Trophoblast cell (in vitro differentiated cells and primary cell): ENCODE measurements around the gene PCDHA13.

Source experiments
- DNase-seq, 2 donors: peaks; one replicate each; pipeline ENCODE4 v3.0.0-alpha.2; 2016
- H2AFZ ChIP-seq: 2 replicates; pipeline ENCODE4 v1.6.1; 2013; ENCODE audit warnings: low read length, moderate library complexity, mild to moderate bottlenecking; ENCODE audit not compliant: insufficient read depth, poor library complexity
- H2AK5ac ChIP-seq: 2 replicates; pipeline ENCODE4 v1.6.1; 2013; ENCODE audit warnings: mild to moderate bottlenecking, low read length
- H2BK120ac ChIP-seq: 2 replicates; pipeline ENCODE4 v1.6.1; 2013; ENCODE audit warnings: low read length, mild to moderate bottlenecking, moderate library complexity; ENCODE audit not compliant: insufficient read depth, poor library complexity
- H2BK12ac ChIP-seq: 2 replicates; pipeline ENCODE4 v1.6.1; 2013; ENCODE audit warnings: mild to moderate bottlenecking, low read length, moderate library complexity
- H2BK5ac ChIP-seq: 2 replicates; pipeline ENCODE4 v1.6.1; 2013; ENCODE audit warnings: low read length, low read depth, moderate library complexity, mild to moderate bottlenecking; ENCODE audit not compliant: poor library complexity
- H3K14ac ChIP-seq: 2 replicates; pipeline ENCODE4 v1.6.1; 2013; ENCODE audit warnings: mild to moderate bottlenecking, low read length
- H3K18ac ChIP-seq: 2 replicates; pipeline ENCODE4 v1.6.1; 2013; ENCODE audit warnings: mild to moderate bottlenecking, low read length
- H3K23ac ChIP-seq: 2 replicates; pipeline ENCODE4 v1.6.1; 2013; ENCODE audit warnings: low read length
- H3K27ac ChIP-seq: 2 replicates; pipeline ENCODE4 v1.5.1; 2013; ENCODE audit warnings: low read depth, mild to moderate bottlenecking, inconsistent platforms, low read length, moderate library complexity
- H3K27me3 ChIP-seq: 2 replicates; pipeline ENCODE4 v1.6.1; 2013; ENCODE audit warnings: inconsistent platforms, mild to moderate bottlenecking, low read length, moderate library complexity; ENCODE audit not compliant: insufficient read depth
- H3K36me3 ChIP-seq, 2 experiments: 1 replicate in 1 of 2; 2 replicates in 1 of 2; pipeline ENCODE4 v1.6.1; 2013; ENCODE audit warnings: low read length in 2 of 2, mild to moderate bottlenecking in 2 of 2, moderate library complexity in 1 of 2; ENCODE audit not compliant: insufficient read depth in 2 of 2, control insufficient read depth in 1 of 2
- H3K4ac ChIP-seq: 2 replicates; pipeline ENCODE4 v1.6.1; 2013; ENCODE audit warnings: low read depth, mild to moderate bottlenecking, low read length, moderate library complexity
- H3K4me1 ChIP-seq, 2 experiments: 1 replicate in 1 of 2; 2 replicates in 1 of 2; pipeline ENCODE4 v1.6.1; 2013; ENCODE audit warnings: low read length in 2 of 2, mild to moderate bottlenecking in 2 of 2, moderate library complexity in 1 of 2; ENCODE audit not compliant: insufficient read depth in 2 of 2, control insufficient read depth in 1 of 2
- H3K4me2 ChIP-seq: 2 replicates; pipeline ENCODE4 v1.6.1; 2013; ENCODE audit warnings: inconsistent platforms, mild to moderate bottlenecking, low read length, moderate library complexity
- H3K4me3 ChIP-seq: 2 replicates; pipeline ENCODE4 v1.5.1; 2013; ENCODE audit warnings: mild to moderate bottlenecking, low read depth, low read length, inconsistent platforms
- H3K79me1 ChIP-seq: one replicate; pipeline ENCODE4 v1.6.1; 2013; ENCODE audit warnings: low read length
- H3K79me2 ChIP-seq: 2 replicates; pipeline ENCODE4 v1.6.1; 2013; ENCODE audit warnings: low read length, mild to moderate bottlenecking; ENCODE audit not compliant: control insufficient read depth, insufficient read depth, poor library complexity
- H3K9ac ChIP-seq: 2 replicates; pipeline ENCODE4 v1.6.1; 2013; ENCODE audit warnings: mild to moderate bottlenecking, low read length
- H3K9me3 ChIP-seq: 2 replicates; pipeline ENCODE4 v1.6.1; 2013; ENCODE audit warnings: low read depth, mild to moderate bottlenecking, control low read depth, inconsistent platforms, low read length; ENCODE audit not compliant: insufficient read depth
- H4K12ac ChIP-seq: 2 replicates; pipeline ENCODE4 v1.6.1; 2013; ENCODE audit warnings: low read depth, mild to moderate bottlenecking, low read length, moderate library complexity
- H4K8ac ChIP-seq: 2 replicates; pipeline ENCODE4 v1.6.1; 2013; ENCODE audit warnings: low read depth, mild to moderate bottlenecking, low read length, moderate library complexity
- H4K91ac ChIP-seq: one replicate; pipeline ENCODE4 v1.6.1; 2013; ENCODE audit warnings: low read depth, mild to moderate bottlenecking, low read length, moderate library complexity
- WGBS: extraction: QIAGEN DNeasy Blood & Tissue Kit; methylation state at CpG from one replicate; pipeline ENCODE4 v1.1.7; 2013; ENCODE audit warnings: missing lambda C conversion rate; ENCODE audit not compliant: insufficient read length, insufficient coverage; ENCODE audit errors: extremely low coverage; 5-methylcytosine and 5-hydroxymethylcytosine counted together

Gene PCDHA13

GRCh38 chr5:140857177-140857986 is 24.5 kb upstream of the PCDHA13 start:
- Histone ChIP-seq H4K12ac (no peak overlapping the region), H3K23ac (no peak overlapping the region), H3K4ac (no peak overlapping the region), H3K36me3 (peaks cover under 1 to 8% of the 10 kb centered on the region in 2 experiments), H3K27me3 (no peaks in the 10 kb centered on the region), H2BK5ac (no peak overlapping the region), H4K8ac (no peak overlapping the region), H3K18ac (no peak overlapping the region), H3K4me3 (peak overlapping the region; percentile 26), H2BK120ac (no peak overlapping the region), H3K79me1 (peaks cover 2% of the 10 kb centered on the region), H3K27ac (no peak overlapping the region), H3K9ac (no peak overlapping the region), H3K79me2 (no peaks in the 10 kb centered on the region), H3K14ac (no peak overlapping the region), H4K91ac (no peak overlapping the region), H2BK12ac (no peak overlapping the region), H3K4me2 (no peak overlapping the region), H3K4me1 (no peaks in the 10 kb centered on the region), H2AK5ac (no peak overlapping the region), H3K9me3 (peaks cover 9% of the 10 kb centered on the region), H2AFZ (no peak overlapping the region)
- DNase-seq, result no peak
- no CpG with 5 or more reads among the region's 94 CpGs for WGBS

- no peak overlapping the region for H2BK5ac ChIP-seq
- H4K12ac ChIP-seq, result no peak overlapping the region
- no peaks in the 10 kb centered on the region for H3K27me3 ChIP-seq
- peaks cover 14% of the 10 kb centered on the region for H3K9me3 ChIP-seq
- no peak overlapping the region for H3K14ac ChIP-seq
- H3K79me2 ChIP-seq, result no peaks in the 10 kb centered on the region
- DNase-seq, result no peak
- H2BK12ac ChIP-seq, result no peak overlapping the region
- no peak overlapping the region for H2AK5ac ChIP-seq
- H2BK120ac ChIP-seq, result no peak overlapping the region
- H3K4me2 ChIP-seq, result no peak overlapping the region
- H3K79me1 ChIP-seq, result peaks cover 2% of the 10 kb centered on the region
- no peak overlapping the region for H4K8ac ChIP-seq
- no peak overlapping the region for H4K91ac ChIP-seq
- H3K4me3 ChIP-seq, result no peak overlapping the region
- no peak overlapping the region for H3K4ac ChIP-seq
- no peaks in the 10 kb centered on the region for H3K4me1 ChIP-seq
- WGBS, result no CpG with 5 or more reads among the region's 22 CpGs
- H3K23ac ChIP-seq, result no peak overlapping the region
- no peak overlapping the region for H3K27ac ChIP-seq
- no peak overlapping the region for H3K9ac ChIP-seq
- no peak overlapping the region for H3K18ac ChIP-seq
- no peak overlapping the region for H2AFZ ChIP-seq
- peaks cover 5 to 13% of the 10 kb centered on the region in 2 experiments for H3K36me3 ChIP-seq
Measured at GRCh38 chr5:140857987-140858240, 24.0 kb upstream of the PCDHA13 start.

- H2BK5ac ChIP-seq, result no peak overlapping the region
Measured at GRCh38 chr5:140862441-140863295, 19.3 kb upstream of the PCDHA13 start.

GRCh38 chr5:140868721-140869554 is 13.0 kb upstream of the PCDHA13 start, which contains the start of gene PCDHA11:
Gene PCDHA11 (plus strand): TSS chr5:140868957. CDS start chr5:140869104, 147 bp downstream.
- DNase-seq, result no peak
- H3K9ac ChIP-seq, result peak within 1 kb of the TSS; percentile 60
- H3K36me3 ChIP-seq, result peaks cover 13 to 15% of the 10 kb centered on the region in 2 experiments
- H2AK5ac ChIP-seq, result no peak within 1 kb of the TSS
- no peaks in the 10 kb centered on the region for H3K4me1 ChIP-seq
- H4K91ac ChIP-seq, result peak within 1 kb of the TSS; percentile 35
- peak within 1 kb of the TSS; percentile 72 for H3K4me2 ChIP-seq
- no peak within 1 kb of the TSS for H2BK12ac ChIP-seq
- H4K8ac ChIP-seq, result peak within 1 kb of the TSS; percentile 58
- H3K9me3 ChIP-seq, result peaks cover 8% of the 10 kb centered on the region
- H3K4me3 ChIP-seq, result peak within 1 kb of the TSS; percentile 75
- H3K79me2 ChIP-seq, result no peaks in the 10 kb centered on the region
- H3K27ac ChIP-seq, result no peak within 1 kb of the TSS
- no peak within 1 kb of the TSS for H2AFZ ChIP-seq
- no peak within 1 kb of the TSS for H3K4ac ChIP-seq
- no peaks in the 10 kb centered on the region for H3K27me3 ChIP-seq
- peak within 1 kb of the TSS; percentile 70 for H4K12ac ChIP-seq
- no peak within 1 kb of the TSS for H2BK120ac ChIP-seq
- no peak within 1 kb of the TSS for H2BK5ac ChIP-seq
- no peak within 1 kb of the TSS for H3K18ac ChIP-seq
- no peaks in the 10 kb centered on the region for H3K79me1 ChIP-seq
- H3K14ac ChIP-seq, result peak within 1 kb of the TSS; percentile 40
- no peak within 1 kb of the TSS for H3K23ac ChIP-seq
- no CpG with 5 or more reads among the region's 41 CpGs for WGBS

More at GRCh38 chr5:140862441-140863295, 19.3 kb upstream of the PCDHA13 start:
- WGBS, result no CpG with 5 or more reads among the region's 76 CpGs
- no peak for DNase-seq
- H3K36me3 ChIP-seq, result peaks cover 9 to 15% of the 10 kb centered on the region in 2 experiments
- peaks cover 15% of the 10 kb centered on the region for H3K9me3 ChIP-seq
- no peak overlapping the region for H3K4ac ChIP-seq
- H2AK5ac ChIP-seq, result no peak overlapping the region
- no peak overlapping the region for H2BK120ac ChIP-seq
- no peak overlapping the region for H4K8ac ChIP-seq
- H3K79me1 ChIP-seq, result no peaks in the 10 kb centered on the region
- no peak overlapping the region for H2BK12ac ChIP-seq
- no peak overlapping the region for H3K27ac ChIP-seq
- no peak overlapping the region for H4K91ac ChIP-seq
- H3K27me3 ChIP-seq, result no peaks in the 10 kb centered on the region
- H3K9ac ChIP-seq, result no peak overlapping the region
- H3K14ac ChIP-seq, result no peak overlapping the region
- no peaks in the 10 kb centered on the region for H3K4me1 ChIP-seq
- no peak overlapping the region for H3K4me3 ChIP-seq
- H4K12ac ChIP-seq, result no peak overlapping the region
- H3K18ac ChIP-seq, result no peak overlapping the region
- no peaks in the 10 kb centered on the region for H3K79me2 ChIP-seq
- no peak overlapping the region for H2AFZ ChIP-seq
- no peak overlapping the region for H3K23ac ChIP-seq
- H3K4me2 ChIP-seq, result no peak overlapping the region
